SKM-1 (cell line): ENCODE measurements around the gene PTBP1.

Source experiments
- DNase-seq: peaks from one replicate; lab custom pipeline; 2025; ENCODE audit not compliant: unreplicated experiment; lab: John Stamatoyannopoulos, UW

PTBP1 gene

GRCh38 chr19:795691-796581 is 1.3 kb upstream of the PTBP1 start:
- DNase-seq: no peak

GRCh38 chr19:797528-798414 is 519 bp downstream of the PTBP1 start:
- peak; percentile 71 for DNase-seq

GRCh38 chr19:798415-799075 is 1.3 kb downstream of the PTBP1 start:
- DNase-seq: no peak

- no peak for DNase-seq
These were observed 2.0 kb downstream of the PTBP1 start for GRCh38 chr19:799076-799881.

- no peak for DNase-seq
These were observed 3.2 kb downstream of the PTBP1 start for GRCh38 chr19:800360-801029.

- DNase-seq: no peak
These were observed 4.0 kb downstream of the PTBP1 start for GRCh38 chr19:801030-801860.

- DNase-seq: no peak
These were observed 4.7 kb downstream of the PTBP1 start for GRCh38 chr19:801861-802497.

GRCh38 chr19:802498-803098 is 5.3 kb downstream of the PTBP1 start:
- no peak for DNase-seq

- no peak for DNase-seq
These were observed 5.9 kb downstream of the PTBP1 start for GRCh38 chr19:803099-803561.

GRCh38 chr19:803686-804418 is 6.6 kb downstream of the PTBP1 start:
- no peak for DNase-seq

- DNase-seq: no peak
These were observed 7.3 kb downstream of the PTBP1 start for GRCh38 chr19:804419-805165.

- no peak for DNase-seq
These were observed 7.9 kb downstream of the PTBP1 start for GRCh38 chr19:805166-805551.

GRCh38 chr19:805600-806550 is 8.6 kb downstream of the PTBP1 start:
- no peak for DNase-seq

- DNase-seq: no peak
These were observed 9.7 kb downstream of the PTBP1 start for GRCh38 chr19:806815-807421.
